HepG2 (cell line): ENCODE measurements around the gene IFITM10. TPM values are rescaled to one million over a fixed set of nuclear protein-coding genes. Genes with fewer than 3 reads are reported as not detected.
A peak's percentile ranks its signal among the peaks of the same experiment; 100 is the strongest.

ENCODE experiments used
- FOXJ3 ChIP-seq: sonication (generic); formaldehyde crosslinking; IDR thresholded peaks from 2 replicates; pipeline ENCODE4 v1.4.0; 2020; ENCODE audit warnings: missing genetic modification reagents, mild to moderate bottlenecking, borderline replicate concordance
- HNRNPLL ChIP-seq: fragments of 200-400 bp; formaldehyde crosslinking; IDR thresholded peaks from 2 replicates; pipeline ENCODE4 v1.6.1; 2017; ENCODE audit warnings: mild to moderate bottlenecking, low read depth, low read length; ENCODE audit not compliant: poor library complexity, severe bottlenecking
- IKZF1 ChIP-seq: fragments of 450-650 bp; IDR thresholded peaks from 2 replicates; pipeline ENCODE4 v1.7.1; 2016
- PCBP1 ChIP-seq: fragments of 200-400 bp; formaldehyde crosslinking; IDR thresholded peaks from 2 replicates; pipeline ENCODE4 v1.6.1; 2017; ENCODE audit warnings: mild to moderate bottlenecking, low read depth, low read length, borderline replicate concordance
- PHB2 ChIP-seq: fragments of 450-650 bp; IDR thresholded peaks from 2 replicates; pipeline ENCODE4 v1.6.1; 2018; ENCODE audit not compliant: partially characterized antibody
- PHF21A ChIP-seq: sonication (generic); formaldehyde crosslinking; IDR thresholded peaks from 2 replicates; pipeline ENCODE4 v1.5.0; 2020; ENCODE audit warnings: mild to moderate bottlenecking, missing genetic modification reagents
- RAD51 ChIP-seq: fragments of 450-650 bp; IDR thresholded peaks from 2 replicates; pipeline ENCODE4 v1.6.1; 2016; ENCODE audit warnings: borderline replicate concordance
- SETDB1 ChIP-seq: sonication (generic); formaldehyde crosslinking; IDR thresholded peaks from 2 replicates; pipeline ENCODE4 v1.5.1; 2020; ENCODE audit warnings: missing genetic modification reagents, mild to moderate bottlenecking, borderline replicate concordance
- TARDBP ChIP-seq: sonication (generic); formaldehyde crosslinking; IDR thresholded peaks from 2 replicates; pipeline ENCODE4 v1.8.0; 2022; ENCODE audit warnings: mild to moderate bottlenecking, missing genetic modification reagents
- TBL1XR1 ChIP-seq: fragments of 150-350 bp; IDR thresholded peaks from 2 replicates; pipeline ENCODE4 v1.6.1; 2014; ENCODE audit warnings: borderline replicate concordance, low read length; ENCODE audit not compliant: partially characterized antibody
- TCF12 ChIP-seq, 2 experiments: fragments of 450-650 bp in 1 of 2; sonication (generic) in 1 of 2; formaldehyde crosslinking in 1 of 2; IDR thresholded peaks; 2 replicates each; pipeline versions ENCODE4 v1.6.1 to v1.8.0; 2017 to 2022; ENCODE audit warnings: antibody characterized with exemption in 1 of 2, mild to moderate bottlenecking in 1 of 2, missing genetic modification reagents in 1 of 2, moderate library complexity in 1 of 2
- U2AF1 ChIP-seq: fragments of 200-400 bp; formaldehyde crosslinking; optimal IDR thresholded peaks from 2 replicates; pipeline ENCODE3; 2017; ENCODE audit warnings: mild to moderate bottlenecking, low read depth, low read length
- ZNF205 ChIP-seq: IDR thresholded peaks from 2 replicates; pipeline ENCODE4 v1.6.1; 2018; ENCODE audit warnings: missing biosample characterization, missing genetic modification reagents
- ZSCAN25 ChIP-seq: sonication (generic); formaldehyde crosslinking; IDR thresholded peaks from 2 replicates; pipeline ENCODE4 v1.8.0; 2022; ENCODE audit warnings: mild to moderate bottlenecking, missing genetic modification reagents
- polyA plus RNA-seq, 8 experiments: library from polyadenylated mRNA; depleted of rRNA in 3 of 8; stranded (reverse) in 7 of 8; unstranded in 1 of 8; fragments of >200 nt; fragmentation: Illumina TruSeq in 4 of 8; extraction: Trizol in 4 of 8; gene quantifications; 2 replicates each; pipeline versions ENCODE4 v1.2.1 to v1.2.3, GENCODE V29; 2011 to 2016; ENCODE audit warnings: low read depth in 4 of 8, missing spikeins in 1 of 8, mixed read lengths in 1 of 8; ENCODE audit not compliant: insufficient read depth in 1 of 8
- total RNA-seq, 5 experiments: library from RNA; depleted of rRNA; stranded (reverse); fragments of >200 nt; fragmentation: Illumina TruSeq; extraction: Trizol; gene quantifications; 2 replicates each; pipeline ENCODE4 v1.2.3, GENCODE V29; 2016; ENCODE audit warnings: low read depth in 1 of 5
- TF ChIP-seq, protein P1 (sequence below): sonication (generic); formaldehyde crosslinking; IDR thresholded peaks from 2 replicates; pipeline ENCODE4 v1.4.0; 2020; ENCODE audit warnings: mild to moderate bottlenecking, missing genetic modification reagents
- TF ChIP-seq, protein P2 (sequence below): IDR thresholded peaks from 2 replicates; pipeline ENCODE4 v1.4.0; 2020; ENCODE audit warnings: mild to moderate bottlenecking, missing genetic modification reagents
- TF ChIP-seq, protein P3 (sequence below): sonication (generic); formaldehyde crosslinking; IDR thresholded peaks from 2 replicates; pipeline ENCODE4 v1.4.0; 2020; ENCODE audit warnings: missing genetic modification reagents; ENCODE audit errors: not compliant biosample characterization
- TF ChIP-seq, protein P4 (sequence below): sonication (generic); formaldehyde crosslinking; IDR thresholded peaks from 2 replicates; pipeline ENCODE4 v1.4.0; 2020; ENCODE audit warnings: missing genetic modification reagents, borderline replicate concordance

Gene IFITM10
- total and polyA plus RNA-seq, 2 of the 13 experiments (the other 11 are each of a cell fraction or from before 2014, with no cell fraction given), result 0.09 to 0.13 TPM

DNA sequence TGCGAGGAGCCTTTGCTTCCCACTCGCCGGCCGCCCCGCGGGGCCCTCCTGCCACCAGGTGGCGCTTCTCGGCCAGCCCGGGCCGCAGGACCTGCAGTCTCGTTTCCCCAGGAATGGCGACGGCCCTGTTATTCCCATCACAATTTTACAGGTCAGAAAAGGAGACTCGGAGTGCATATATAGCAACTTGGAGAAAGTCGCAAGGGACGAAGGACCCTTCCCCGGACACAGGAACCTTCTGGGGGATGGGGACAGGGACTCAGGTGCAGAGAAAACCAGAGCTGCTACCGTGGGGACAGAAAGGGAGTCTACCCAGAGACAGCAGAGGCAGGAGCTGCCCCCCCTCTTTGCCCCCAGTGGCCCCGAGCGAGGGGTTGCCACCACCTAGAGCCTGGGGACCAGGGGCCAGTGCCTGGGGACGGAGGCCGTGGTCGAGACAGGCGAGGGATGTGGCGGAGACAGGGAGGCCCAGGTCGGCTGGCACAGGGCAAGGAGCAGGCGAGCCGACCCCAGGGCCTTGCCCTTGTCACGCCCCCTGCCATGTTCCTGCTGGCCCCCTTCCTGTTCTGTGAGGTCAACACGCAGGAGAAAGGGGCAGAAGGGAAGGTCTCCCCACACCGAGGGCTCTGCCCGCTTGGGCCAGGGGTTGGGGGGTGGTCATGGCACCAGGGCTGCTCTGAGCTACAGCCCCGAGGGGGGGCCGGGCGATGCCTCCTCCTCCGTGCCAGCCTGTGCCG lies 56.9 kb downstream of the IFITM10 start (continued):
- TF ChIP-seq, protein P1, sequence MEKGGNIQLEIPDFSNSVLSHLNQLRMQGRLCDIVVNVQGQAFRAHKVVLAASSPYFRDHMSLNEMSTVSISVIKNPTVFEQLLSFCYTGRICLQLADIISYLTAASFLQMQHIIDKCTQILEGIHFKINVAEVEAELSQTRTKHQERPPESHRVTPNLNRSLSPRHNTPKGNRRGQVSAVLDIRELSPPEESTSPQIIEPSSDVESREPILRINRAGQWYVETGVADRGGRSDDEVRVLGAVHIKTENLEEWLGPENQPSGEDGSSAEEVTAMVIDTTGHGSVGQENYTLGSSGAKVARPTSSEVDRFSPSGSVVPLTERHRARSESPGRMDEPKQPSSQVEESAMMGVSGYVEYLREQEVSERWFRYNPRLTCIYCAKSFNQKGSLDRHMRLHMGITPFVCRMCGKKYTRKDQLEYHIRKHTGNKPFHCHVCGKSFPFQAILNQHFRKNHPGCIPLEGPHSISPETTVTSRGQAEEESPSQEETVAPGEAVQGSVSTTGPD (CRISPR knock-in tag), result no peak
- TF ChIP-seq TCF12 (IDR thresholded peaks at IDR 0.05) (no peak), TCF12 (CRISPR knock-in tag; IDR thresholded peaks at IDR 0.05) (0 out of 2 replicates have a peak, but pooled peaks have one; percentile 16), HNRNPLL (no peak), PHB2 (no peak), FOXJ3 (CRISPR knock-in tag) (no peak), U2AF1 (peak; percentile 28), SETDB1 (CRISPR knock-in tag) (no peak), TBL1XR1 (no peak), IKZF1 (no peak), ZNF205 (CRISPR knock-in tag) (0 out of 2 replicates have a peak, but pooled peaks have one; percentile 12), RAD51 (no peak), ZSCAN25 (CRISPR knock-in tag) (no peak), TARDBP (CRISPR knock-in tag) (peak; percentile 85; the same call in 1 of the 2 replicates), PCBP1 (0 out of 2 replicates have a peak, but pooled peaks have one; percentile 13), PHF21A (CRISPR knock-in tag) (peak; percentile 77)
- TF ChIP-seq, protein P2, sequence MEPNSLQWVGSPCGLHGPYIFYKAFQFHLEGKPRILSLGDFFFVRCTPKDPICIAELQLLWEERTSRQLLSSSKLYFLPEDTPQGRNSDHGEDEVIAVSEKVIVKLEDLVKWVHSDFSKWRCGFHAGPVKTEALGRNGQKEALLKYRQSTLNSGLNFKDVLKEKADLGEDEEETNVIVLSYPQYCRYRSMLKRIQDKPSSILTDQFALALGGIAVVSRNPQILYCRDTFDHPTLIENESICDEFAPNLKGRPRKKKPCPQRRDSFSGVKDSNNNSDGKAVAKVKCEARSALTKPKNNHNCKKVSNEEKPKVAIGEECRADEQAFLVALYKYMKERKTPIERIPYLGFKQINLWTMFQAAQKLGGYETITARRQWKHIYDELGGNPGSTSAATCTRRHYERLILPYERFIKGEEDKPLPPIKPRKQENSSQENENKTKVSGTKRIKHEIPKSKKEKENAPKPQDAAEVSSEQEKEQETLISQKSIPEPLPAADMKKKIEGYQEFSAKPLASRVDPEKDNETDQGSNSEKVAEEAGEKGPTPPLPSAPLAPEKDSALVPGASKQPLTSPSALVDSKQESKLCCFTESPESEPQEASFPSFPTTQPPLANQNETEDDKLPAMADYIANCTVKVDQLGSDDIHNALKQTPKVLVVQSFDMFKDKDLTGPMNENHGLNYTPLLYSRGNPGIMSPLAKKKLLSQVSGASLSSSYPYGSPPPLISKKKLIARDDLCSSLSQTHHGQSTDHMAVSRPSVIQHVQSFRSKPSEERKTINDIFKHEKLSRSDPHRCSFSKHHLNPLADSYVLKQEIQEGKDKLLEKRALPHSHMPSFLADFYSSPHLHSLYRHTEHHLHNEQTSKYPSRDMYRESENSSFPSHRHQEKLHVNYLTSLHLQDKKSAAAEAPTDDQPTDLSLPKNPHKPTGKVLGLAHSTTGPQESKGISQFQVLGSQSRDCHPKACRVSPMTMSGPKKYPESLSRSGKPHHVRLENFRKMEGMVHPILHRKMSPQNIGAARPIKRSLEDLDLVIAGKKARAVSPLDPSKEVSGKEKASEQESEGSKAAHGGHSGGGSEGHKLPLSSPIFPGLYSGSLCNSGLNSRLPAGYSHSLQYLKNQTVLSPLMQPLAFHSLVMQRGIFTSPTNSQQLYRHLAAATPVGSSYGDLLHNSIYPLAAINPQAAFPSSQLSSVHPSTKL (CRISPR knock-in tag), result peak; percentile 24; the same call in 1 of the 2 replicates
- TF ChIP-seq, protein P3, sequence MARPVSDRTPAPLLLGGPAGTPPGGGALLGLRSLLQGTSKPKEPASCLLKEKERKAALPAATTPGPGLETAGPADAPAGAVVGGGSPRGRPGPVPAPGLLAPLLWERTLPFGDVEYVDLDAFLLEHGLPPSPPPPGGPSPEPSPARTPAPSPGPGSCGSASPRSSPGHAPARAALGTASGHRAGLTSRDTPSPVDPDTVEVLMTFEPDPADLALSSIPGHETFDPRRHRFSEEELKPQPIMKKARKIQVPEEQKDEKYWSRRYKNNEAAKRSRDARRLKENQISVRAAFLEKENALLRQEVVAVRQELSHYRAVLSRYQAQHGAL (CRISPR knock-in tag), result no peak
- TF ChIP-seq, protein P4, sequence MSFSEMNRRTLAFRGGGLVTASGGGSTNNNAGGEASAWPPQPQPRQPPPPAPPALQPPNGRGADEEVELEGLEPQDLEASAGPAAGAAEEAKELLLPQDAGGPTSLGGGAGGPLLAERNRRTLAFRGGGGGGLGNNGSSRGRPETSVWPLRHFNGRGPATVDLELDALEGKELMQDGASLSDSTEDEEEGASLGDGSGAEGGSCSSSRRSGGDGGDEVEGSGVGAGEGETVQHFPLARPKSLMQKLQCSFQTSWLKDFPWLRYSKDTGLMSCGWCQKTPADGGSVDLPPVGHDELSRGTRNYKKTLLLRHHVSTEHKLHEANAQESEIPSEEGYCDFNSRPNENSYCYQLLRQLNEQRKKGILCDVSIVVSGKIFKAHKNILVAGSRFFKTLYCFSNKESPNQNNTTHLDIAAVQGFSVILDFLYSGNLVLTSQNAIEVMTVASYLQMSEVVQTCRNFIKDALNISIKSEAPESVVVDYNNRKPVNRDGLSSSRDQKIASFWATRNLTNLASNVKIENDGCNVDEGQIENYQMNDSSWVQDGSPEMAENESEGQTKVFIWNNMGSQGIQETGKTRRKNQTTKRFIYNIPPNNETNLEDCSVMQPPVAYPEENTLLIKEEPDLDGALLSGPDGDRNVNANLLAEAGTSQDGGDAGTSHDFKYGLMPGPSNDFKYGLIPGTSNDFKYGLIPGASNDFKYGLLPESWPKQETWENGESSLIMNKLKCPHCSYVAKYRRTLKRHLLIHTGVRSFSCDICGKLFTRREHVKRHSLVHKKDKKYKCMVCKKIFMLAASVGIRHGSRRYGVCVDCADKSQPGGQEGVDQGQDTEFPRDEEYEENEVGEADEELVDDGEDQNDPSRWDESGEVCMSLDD (CRISPR knock-in tag), result no peak
